ENCODE measurements around the gene DQX1. TPM values are rescaled to one million over a fixed set of nuclear protein-coding genes. Genes with fewer than 3 reads are reported as not detected.

The DQX1 gene
- total and polyA plus RNA-seq, 4 donors: 0.05 to 1.0 (median 0.08) TPM; not detected in 1

DNA sequence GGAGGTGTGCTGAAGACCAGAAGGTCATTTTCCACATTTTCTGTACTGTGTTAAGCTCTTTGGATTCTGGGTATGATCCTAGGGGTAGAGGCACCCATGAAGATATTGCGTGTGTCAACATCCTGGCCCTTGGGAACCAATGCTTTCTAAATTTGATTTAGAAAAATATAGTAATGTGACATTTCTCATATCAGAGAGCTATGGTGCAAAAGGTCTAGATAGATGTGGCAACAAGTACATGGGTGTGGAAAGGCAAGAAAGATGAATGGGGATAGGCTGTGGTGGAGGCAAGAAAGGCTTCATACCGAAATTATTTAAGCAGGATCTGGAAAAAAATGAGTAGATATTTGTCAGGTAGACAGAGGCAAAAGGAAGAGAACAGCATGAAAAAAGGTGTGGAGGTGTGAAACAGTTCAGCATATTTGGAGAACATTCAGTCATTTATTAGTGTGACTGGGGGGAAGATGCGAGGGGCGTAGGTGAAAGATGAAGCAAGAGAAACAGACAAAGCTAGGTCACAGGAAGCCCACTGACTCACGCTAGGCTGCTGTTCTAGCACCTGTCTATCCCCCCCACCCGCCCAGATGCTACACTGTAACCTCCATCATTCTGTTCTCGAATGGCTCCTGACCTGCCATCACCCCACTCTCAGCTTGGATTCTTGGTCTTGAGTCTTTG is 40.2 kb upstream of the DQX1 start:
- no peaks in the 10 kb centered on the region for H3K9me3 ChIP-seq (ENCODE audit: control insufficient read depth in 4 of 4, low read length in 3 of 4)
- DNase-seq (ENCODE audit: low spot score): no peak
- H3K27ac ChIP-seq (ENCODE audit: low read depth in 1 of 2, low read length in 2 of 2): no peak overlapping the region
- H3K36me3 ChIP-seq (ENCODE audit: control insufficient read depth in 4 of 4, insufficient read depth in 3 of 4, low read depth in 1 of 4, low read length in 3 of 4): no peaks in the 10 kb centered on the region
- no peak overlapping the region for H3K4me3 ChIP-seq (ENCODE audit: low read depth in 1 of 3, low read length in 3 of 3)
- no peaks in the 10 kb centered on the region for H3K27me3 ChIP-seq (ENCODE audit: control insufficient read depth in 4 of 4, insufficient read depth in 4 of 4, low read length in 3 of 4)
- no peak for TF ChIP-seq YY1 (IDR thresholded peaks at IDR 0.05)
- no peak for TF ChIP-seq FOXA2 (IDR thresholded peaks at IDR 0.05)
- TF ChIP-seq, protein P1, sequence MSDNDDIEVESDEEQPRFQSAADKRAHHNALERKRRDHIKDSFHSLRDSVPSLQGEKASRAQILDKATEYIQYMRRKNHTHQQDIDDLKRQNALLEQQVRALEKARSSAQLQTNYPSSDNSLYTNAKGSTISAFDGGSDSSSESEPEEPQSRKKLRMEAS (IDR thresholded peaks at IDR 0.05): no peak
- TF ChIP-seq, protein P2, sequence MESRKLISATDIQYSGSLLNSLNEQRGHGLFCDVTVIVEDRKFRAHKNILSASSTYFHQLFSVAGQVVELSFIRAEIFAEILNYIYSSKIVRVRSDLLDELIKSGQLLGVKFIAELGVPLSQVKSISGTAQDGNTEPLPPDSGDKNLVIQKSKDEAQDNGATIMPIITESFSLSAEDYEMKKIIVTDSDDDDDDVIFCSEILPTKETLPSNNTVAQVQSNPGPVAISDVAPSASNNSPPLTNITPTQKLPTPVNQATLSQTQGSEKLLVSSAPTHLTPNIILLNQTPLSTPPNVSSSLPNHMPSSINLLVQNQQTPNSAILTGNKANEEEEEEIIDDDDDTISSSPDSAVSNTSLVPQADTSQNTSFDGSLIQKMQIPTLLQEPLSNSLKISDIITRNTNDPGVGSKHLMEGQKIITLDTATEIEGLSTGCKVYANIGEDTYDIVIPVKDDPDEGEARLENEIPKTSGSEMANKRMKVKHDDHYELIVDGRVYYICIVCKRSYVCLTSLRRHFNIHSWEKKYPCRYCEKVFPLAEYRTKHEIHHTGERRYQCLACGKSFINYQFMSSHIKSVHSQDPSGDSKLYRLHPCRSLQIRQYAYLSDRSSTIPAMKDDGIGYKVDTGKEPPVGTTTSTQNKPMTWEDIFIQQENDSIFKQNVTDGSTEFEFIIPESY (IDR thresholded peaks at IDR 0.05): no peak
- TF ChIP-seq FOXA1 (IDR thresholded peaks at IDR 0.05): no peak
- no peak for TF ChIP-seq JUND (IDR thresholded peaks at IDR 0.05)
- TF ChIP-seq RAD21 (IDR thresholded peaks at IDR 0.05): no peak
- TF ChIP-seq RXRA (IDR thresholded peaks at IDR 0.05): no peak
- no peak for TF ChIP-seq TAF1 (conservative IDR thresholded peaks at IDR 0.05)
- TF ChIP-seq, protein P3, sequence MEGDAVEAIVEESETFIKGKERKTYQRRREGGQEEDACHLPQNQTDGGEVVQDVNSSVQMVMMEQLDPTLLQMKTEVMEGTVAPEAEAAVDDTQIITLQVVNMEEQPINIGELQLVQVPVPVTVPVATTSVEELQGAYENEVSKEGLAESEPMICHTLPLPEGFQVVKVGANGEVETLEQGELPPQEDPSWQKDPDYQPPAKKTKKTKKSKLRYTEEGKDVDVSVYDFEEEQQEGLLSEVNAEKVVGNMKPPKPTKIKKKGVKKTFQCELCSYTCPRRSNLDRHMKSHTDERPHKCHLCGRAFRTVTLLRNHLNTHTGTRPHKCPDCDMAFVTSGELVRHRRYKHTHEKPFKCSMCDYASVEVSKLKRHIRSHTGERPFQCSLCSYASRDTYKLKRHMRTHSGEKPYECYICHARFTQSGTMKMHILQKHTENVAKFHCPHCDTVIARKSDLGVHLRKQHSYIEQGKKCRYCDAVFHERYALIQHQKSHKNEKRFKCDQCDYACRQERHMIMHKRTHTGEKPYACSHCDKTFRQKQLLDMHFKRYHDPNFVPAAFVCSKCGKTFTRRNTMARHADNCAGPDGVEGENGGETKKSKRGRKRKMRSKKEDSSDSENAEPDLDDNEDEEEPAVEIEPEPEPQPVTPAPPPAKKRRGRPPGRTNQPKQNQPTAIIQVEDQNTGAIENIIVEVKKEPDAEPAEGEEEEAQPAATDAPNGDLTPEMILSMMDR (IDR thresholded peaks at IDR 0.05; ENCODE audit: low read depth, low read length, missing input control): no peak
- no peak for TF ChIP-seq SP1 (IDR thresholded peaks at IDR 0.05)
- TF ChIP-seq NR2F2 (IDR thresholded peaks at IDR 0.05): no peak
- no peak for TF ChIP-seq EGR1 (IDR thresholded peaks at IDR 0.05; ENCODE audit: low read depth in 2 of 2)
- H3K4me1 ChIP-seq (ENCODE audit: control insufficient read depth in 4 of 4, insufficient read depth in 4 of 4, low read length in 3 of 4): no peaks in the 10 kb centered on the region
- H3K9ac ChIP-seq (ENCODE audit: low read depth in 1 of 2, low read length in 2 of 2): no peak overlapping the region
- WGBS: 82% methylated on average over 7 of the region's 7 CpGs

- H3K36me3 ChIP-seq (ENCODE audit: control insufficient read depth in 4 of 4, insufficient read depth in 3 of 4, low read depth in 1 of 4, low read length in 3 of 4): no peaks in the 10 kb centered on the region
- no peak overlapping the region for H3K9ac ChIP-seq (ENCODE audit: low read depth in 1 of 2, low read length in 2 of 2)
- no peaks in the 10 kb centered on the region for H3K9me3 ChIP-seq (ENCODE audit: control insufficient read depth in 4 of 4, low read length in 3 of 4)
- no peak for DNase-seq (ENCODE audit: low spot score)
- TF ChIP-seq GABPA (IDR thresholded peaks at IDR 0.05 in 1 of 2, conservative IDR thresholded peaks at IDR 0.05 in 1 of 2) (no peak), FOXA1 (IDR thresholded peaks at IDR 0.05) (no peak), YY1 (IDR thresholded peaks at IDR 0.05) (no peak), JUND (IDR thresholded peaks at IDR 0.05) (no peak), HNF4A (conservative IDR thresholded peaks at IDR 0.05) (no peak), SP1 (IDR thresholded peaks at IDR 0.05) (no peak), HNF4G (IDR thresholded peaks at IDR 0.05) (no peak), RXRA (IDR thresholded peaks at IDR 0.05) (no peak), RAD21 (IDR thresholded peaks at IDR 0.05) (no peak), FOXA2 (IDR thresholded peaks at IDR 0.05) (no peak), REST (IDR thresholded peaks at IDR 0.05) (no peak), NR2F2 (IDR thresholded peaks at IDR 0.05) (no peak), ATF3 (IDR thresholded peaks at IDR 0.05) (no peak), TAF1 (conservative IDR thresholded peaks at IDR 0.05) (no peak), EGR1 (IDR thresholded peaks at IDR 0.05; ENCODE audit: low read depth in 2 of 2) (no peak)
- TF ChIP-seq, protein P2 (IDR thresholded peaks at IDR 0.05): no peak
- TF ChIP-seq, protein P3 (IDR thresholded peaks at IDR 0.05; ENCODE audit: low read depth, low read length, missing input control): no peak
- TF ChIP-seq, protein P1 (IDR thresholded peaks at IDR 0.05): no peak
- 75% methylated on average over 5 of the region's 5 CpGs for WGBS
- H3K27me3 ChIP-seq (ENCODE audit: control insufficient read depth in 4 of 4, insufficient read depth in 4 of 4, low read length in 3 of 4): no peaks in the 10 kb centered on the region
- H3K4me3 ChIP-seq (ENCODE audit: low read depth in 1 of 3, low read length in 3 of 3): no peak overlapping the region
- H3K4me1 ChIP-seq (ENCODE audit: control insufficient read depth in 4 of 4, insufficient read depth in 4 of 4, low read length in 3 of 4): no peaks in the 10 kb centered on the region
- no peak overlapping the region for H3K27ac ChIP-seq (ENCODE audit: low read depth in 1 of 2, low read length in 2 of 2)
These were observed 38.2 kb upstream of the DQX1 start for GRCh38 chr2:74564222-74564621.

Measured in liver (tissue), 9 donors.